ENCODE measurements around the gene TXNRD1. TPM values are rescaled to one million over a fixed set of nuclear protein-coding genes. Genes with fewer than 3 reads are reported as not detected.
"Not testable (repeated sequence)": the region's sequence is repeated elsewhere in the genome, so short reads cannot be mapped to it uniquely, and the experiment has no call there.

Gene TXNRD1
- total and polyA plus RNA-seq, 2 experiments from 2014 or later = 43.5 to 74.9 TPM

DNA sequence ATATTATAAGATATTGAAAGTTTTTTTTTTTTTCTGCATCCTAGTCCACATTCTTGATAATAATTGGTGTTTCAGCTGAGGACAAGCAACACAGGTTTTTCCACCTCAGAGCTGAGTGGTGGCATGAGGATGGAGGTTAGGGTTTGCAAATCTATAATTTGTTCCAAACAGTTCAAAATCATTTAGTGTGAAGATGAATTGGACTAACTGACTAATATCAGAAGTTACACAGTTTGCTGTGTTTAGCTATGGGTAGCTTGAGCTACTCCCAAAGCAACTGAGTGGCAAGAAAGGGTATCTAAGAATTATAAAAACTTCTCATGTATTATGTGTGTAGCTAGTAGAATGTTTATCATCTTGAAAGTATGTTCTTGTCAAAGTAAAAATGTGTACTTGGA is 105.0 kb downstream of the TXNRD1 start:
- TF ChIP-seq CTCF (IDR thresholded peaks at IDR 0.05; ENCODE audit: low read depth, low read length) = no peak
- no peak for DNase-seq (ENCODE audit: low read depth in 1 of 2, low spot score in 1 of 2)
- Histone ChIP-seq H3K4me3 (no peak overlapping the region), H3K36me3 (peaks cover 49% of the 10 kb centered on the region), H3K4me1 (ENCODE audit: low read depth) (no peaks in the 10 kb centered on the region), H3K9me3 (ENCODE audit: low read depth) (no peaks in the 10 kb centered on the region), H3K27me3 (no peaks in the 10 kb centered on the region), H3K27ac (no peak overlapping the region)

DNA sequence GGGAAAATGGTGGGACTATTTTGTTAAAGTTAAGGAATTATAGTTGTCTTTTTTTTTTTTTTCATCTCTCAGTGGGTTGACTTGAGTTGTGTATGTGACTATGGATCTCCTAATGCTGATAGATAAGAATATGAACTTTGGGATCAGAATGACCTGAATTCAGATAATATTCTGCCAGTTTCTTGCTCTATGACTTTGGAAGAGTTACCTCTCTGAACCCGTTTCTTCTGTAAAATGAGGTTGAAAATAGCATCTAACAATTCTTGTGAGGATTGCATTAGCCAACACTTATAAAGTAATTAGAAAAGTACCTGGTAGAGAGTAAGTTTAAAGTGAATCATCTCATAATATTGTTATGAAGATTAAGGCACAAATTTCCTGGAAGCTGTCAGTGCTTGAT is 106.4 kb downstream of the TXNRD1 start:
- Histone ChIP-seq H3K4me1 (ENCODE audit: low read depth) (no peaks in the 10 kb centered on the region), H3K4me3 (no peak overlapping the region), H3K27ac (no peak overlapping the region), H3K36me3 (peaks cover 47% of the 10 kb centered on the region), H3K27me3 (no peaks in the 10 kb centered on the region), H3K9me3 (ENCODE audit: low read depth) (no peaks in the 10 kb centered on the region)
- no peak for DNase-seq (ENCODE audit: low read depth in 1 of 2, low spot score in 1 of 2)
- no peak for TF ChIP-seq CTCF (IDR thresholded peaks at IDR 0.05; ENCODE audit: low read depth, low read length)

- not testable (repeated sequence) for DNase-seq (ENCODE audit: low read depth in 1 of 2, low spot score in 1 of 2); H3K27ac ChIP-seq; H3K27me3 ChIP-seq; H3K4me1 ChIP-seq (ENCODE audit: low read depth); H3K9me3 ChIP-seq (ENCODE audit: low read depth); H3K4me3 ChIP-seq
- H3K36me3 ChIP-seq = peaks cover 51% of the 10 kb centered on the region
Measured at GRCh38 chr12:104322533-104322932, 107.0 kb downstream of the TXNRD1 start.

- Histone ChIP-seq H3K27ac (no peak overlapping the region), H3K9me3 (ENCODE audit: low read depth) (no peaks in the 10 kb centered on the region), H3K36me3 (peaks cover 61% of the 10 kb centered on the region), H3K4me3 (no peak overlapping the region), H3K4me1 (ENCODE audit: low read depth) (no peaks in the 10 kb centered on the region), H3K27me3 (no peaks in the 10 kb centered on the region)
- no peak for DNase-seq (ENCODE audit: low read depth in 1 of 2, low spot score in 1 of 2)
- no peak for TF ChIP-seq CTCF (IDR thresholded peaks at IDR 0.05; ENCODE audit: low read depth, low read length)
Measured at GRCh38 chr12:104323899-104324298, 108.3 kb downstream of the TXNRD1 start.

DNA sequence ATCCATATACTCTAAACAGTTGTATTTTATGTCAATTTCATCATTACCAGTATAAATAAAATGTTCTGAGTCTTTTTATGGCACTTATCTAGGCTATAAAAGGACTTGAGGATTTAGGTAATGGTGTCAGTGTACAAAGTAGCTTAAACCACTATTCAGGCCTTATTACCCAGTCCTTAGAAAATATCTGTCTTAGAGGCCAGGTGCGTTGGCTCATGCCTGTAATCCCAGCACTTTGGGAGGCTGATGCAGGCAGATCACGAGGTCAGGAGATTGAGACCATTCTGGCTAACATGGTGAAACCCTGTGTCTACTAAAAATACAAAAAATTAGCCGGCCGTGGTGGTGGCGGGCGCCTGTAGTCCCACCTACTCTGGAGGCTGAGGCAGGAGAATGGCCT is 112.7 kb downstream of the TXNRD1 start:
- H3K9me3 ChIP-seq (ENCODE audit: low read depth); DNase-seq (ENCODE audit: low read depth in 1 of 2, low spot score in 1 of 2); H3K4me1 ChIP-seq (ENCODE audit: low read depth); H3K4me3 ChIP-seq; H3K27me3 ChIP-seq; H3K27ac ChIP-seq: not testable (repeated sequence)
- peaks cover 53% of the 10 kb centered on the region for H3K36me3 ChIP-seq

DNA sequence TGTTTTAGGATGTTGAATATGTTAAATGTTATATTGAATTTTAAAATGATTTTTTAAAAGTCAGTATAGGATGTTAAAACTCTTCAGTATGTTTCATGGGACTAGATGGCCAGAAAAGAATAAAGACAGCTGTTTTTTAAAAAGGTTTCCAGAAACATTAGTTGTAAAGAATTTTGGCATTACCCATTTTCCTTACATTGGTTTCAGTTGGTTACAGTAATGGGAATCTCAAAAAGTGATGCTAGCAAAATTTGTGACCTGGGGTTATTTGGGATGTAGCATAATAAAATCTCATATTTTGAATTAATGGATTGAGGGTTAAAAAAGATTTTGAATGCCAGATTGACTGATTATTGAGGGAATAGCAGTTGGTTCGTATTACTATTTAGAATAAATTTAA is 113.2 kb downstream of the TXNRD1 start:
- H3K9me3 ChIP-seq (ENCODE audit: low read depth) = no peaks in the 10 kb centered on the region
- TF ChIP-seq CTCF (IDR thresholded peaks at IDR 0.05; ENCODE audit: low read depth, low read length) = no peak
- H3K36me3 ChIP-seq = peaks cover 58% of the 10 kb centered on the region
- H3K27ac ChIP-seq = no peak overlapping the region
- H3K27me3 ChIP-seq = no peaks in the 10 kb centered on the region
- H3K4me1 ChIP-seq (ENCODE audit: low read depth) = no peaks in the 10 kb centered on the region
- no peak for DNase-seq (ENCODE audit: low read depth in 1 of 2, low spot score in 1 of 2)
- H3K4me3 ChIP-seq = no peak overlapping the region

Measured in cardiac muscle cell (in vitro differentiated cells and primary cell).